IMR-90 (cell line): ENCODE results near the gene MAP2K5. TPM values are rescaled to one million over a fixed set of nuclear protein-coding genes. Genes with fewer than 3 reads are reported as not detected.

ENCODE experiments used
- ATAC-seq: fragments of 200-7000 bp; cut with Tn5 transposase; 2 replicates; pipeline ENCODE4 v1.9.1; 2020; ENCODE audit warnings: low read depth, mild to moderate bottlenecking, moderate library complexity
- BruUV-seq: library from RNA; stranded (reverse); fragments of 400-500 nt; replicated peaks from 2 replicates; lab custom pipeline; 2021; lab: Mats Ljungman, UMichigan
- CTCF ChIA-PET: fragments of 300-600 bp; formaldehyde crosslinking; extraction: SDS; loops from one replicate; lab custom pipeline; 2021; ENCODE audit warnings: antibody characterized with exemption; lab: Yijun Ruan, JAX
- POLR2A ChIA-PET: fragments of 300-600 bp; sonication (Branson Sonifier 250); formaldehyde crosslinking; loops from one replicate; lab custom pipeline; 2022; ENCODE audit warnings: antibody characterized with exemption; ENCODE audit not compliant: unreplicated experiment; lab: Charles Lee
- DNase-seq: peaks from one replicate; pipeline ENCODE4 v3.0.0; 2013
- H2AFZ ChIP-seq: replicated peaks from 2 replicates; pipeline ENCODE3; 2013; ENCODE audit warnings: low read length, mild to moderate bottlenecking; ENCODE audit not compliant: poor library complexity
- H2AK5ac ChIP-seq: 2 replicates; pipeline ENCODE4 v1.6.1; 2013; ENCODE audit warnings: low read depth, low read length, inconsistent platforms
- H2AK9ac ChIP-seq: replicated peaks from 2 replicates; pipeline ENCODE3; 2013; ENCODE audit warnings: mild to moderate bottlenecking, low read depth, low read length, moderate library complexity; ENCODE audit not compliant: poor library complexity
- H2BK120ac ChIP-seq: 2 replicates; pipeline ENCODE4 v1.6.1; 2013; ENCODE audit warnings: low read depth, low read length, inconsistent platforms
- H2BK15ac ChIP-seq: 3 replicates; pipeline ENCODE4 v1.6.1; 2013; ENCODE audit warnings: low read depth, low read length, inconsistent platforms
- H2BK20ac ChIP-seq: 2 replicates; pipeline ENCODE4 v1.6.1; 2013; ENCODE audit warnings: low read depth, mild to moderate bottlenecking, inconsistent platforms, low read length, moderate library complexity
- H2BK5ac ChIP-seq: 2 replicates; pipeline ENCODE4 v1.6.1; 2013; ENCODE audit warnings: mild to moderate bottlenecking, low read depth, low read length, inconsistent platforms; ENCODE audit not compliant: poor library complexity, severe bottlenecking
- H3K14ac ChIP-seq: replicated peaks from 2 replicates; pipeline ENCODE4 v1.6.1; 2013; ENCODE audit warnings: low read depth, low read length, inconsistent platforms
- H3K18ac ChIP-seq: 2 replicates; pipeline ENCODE4 v1.6.1; 2013; ENCODE audit warnings: low read depth, low read length, control low read depth
- H3K23ac ChIP-seq: 2 replicates; pipeline ENCODE4 v1.6.1; 2013; ENCODE audit warnings: low read depth, low read length, inconsistent platforms
- H3K27ac ChIP-seq: 2 replicates; pipeline ENCODE4 v1.5.1; 2013; ENCODE audit warnings: mild to moderate bottlenecking, control low read depth, low read length; ENCODE audit not compliant: insufficient read depth
- H3K27me3 ChIP-seq: 2 replicates; pipeline ENCODE4 v1.6.1; 2013; ENCODE audit warnings: low read length; ENCODE audit not compliant: control insufficient read depth, insufficient read depth
- H3K36me3 ChIP-seq: 2 replicates; pipeline ENCODE4 v1.6.1; 2013; ENCODE audit warnings: low read length, mixed read lengths; ENCODE audit not compliant: control insufficient read depth, insufficient read depth
- H3K4ac ChIP-seq: 2 replicates; pipeline ENCODE4 v1.6.1; 2013; ENCODE audit warnings: low read depth, low read length, inconsistent platforms
- H3K4me1 ChIP-seq: 2 replicates; pipeline ENCODE4 v1.6.1; 2013; ENCODE audit warnings: low read length, mixed read lengths; ENCODE audit not compliant: control insufficient read depth, insufficient read depth
- H3K4me2 ChIP-seq: 2 replicates; pipeline ENCODE4 v1.6.1; 2013; ENCODE audit warnings: low read depth, mild to moderate bottlenecking, control low read depth, low read length, moderate library complexity
- H3K4me3 ChIP-seq: 2 replicates; pipeline ENCODE4 v1.5.1; 2013; ENCODE audit warnings: low read depth, mild to moderate bottlenecking, control low read depth, low read length, moderate library complexity; ENCODE audit not compliant: insufficient read depth
- H3K56ac ChIP-seq: 2 replicates; pipeline ENCODE4 v1.6.1; 2013; ENCODE audit warnings: low read length, inconsistent platforms; ENCODE audit not compliant: insufficient read depth; ENCODE audit errors: extremely low read depth
- H3K79me1 ChIP-seq, 2 experiments: 2 replicates each; pipeline ENCODE4 v1.6.1; 2013; ENCODE audit warnings: low read length in 2 of 2, inconsistent platforms in 1 of 2, low read depth in 1 of 2
- H3K9ac ChIP-seq: 2 replicates; pipeline ENCODE4 v1.6.1; 2013; ENCODE audit warnings: low read depth, low read length, control low read depth
- H3K9me1 ChIP-seq: 2 replicates; pipeline ENCODE4 v1.6.1; 2013; ENCODE audit warnings: low read length, inconsistent platforms; ENCODE audit not compliant: insufficient read depth
- H3K9me3 ChIP-seq: 2 replicates; pipeline ENCODE4 v1.6.1; 2013; ENCODE audit warnings: low read length; ENCODE audit not compliant: control insufficient read depth, insufficient read depth
- H4K20me1 ChIP-seq: 2 replicates; pipeline ENCODE4 v1.6.1; 2013; ENCODE audit warnings: low read length, inconsistent platforms; ENCODE audit not compliant: insufficient read depth
- H4K5ac ChIP-seq: 2 replicates; pipeline ENCODE4 v1.6.1; 2013; ENCODE audit warnings: mild to moderate bottlenecking, low read depth, low read length, control low read depth
- H4K8ac ChIP-seq, 2 experiments: 2 replicates each; pipeline ENCODE4 v1.6.1; 2013; ENCODE audit warnings: low read depth in 2 of 2, low read length in 2 of 2, control low read depth in 1 of 2, inconsistent platforms in 1 of 2
- H4K91ac ChIP-seq: 2 replicates; pipeline ENCODE4 v1.6.1; 2013; ENCODE audit warnings: low read depth, low read length, inconsistent platforms; ENCODE audit not compliant: insufficient read depth
- BHLHE40 ChIP-seq: fragments of 150-350 bp; IDR thresholded peaks from 2 replicates; pipeline ENCODE4 v1.6.1; 2016; ENCODE audit warnings: mild to moderate bottlenecking, low read depth, low read length
- CEBPB ChIP-seq: IDR thresholded peaks from 2 replicates; pipeline ENCODE4 v1.6.1; 2012; ENCODE audit warnings: low read depth, low read length, improper control_type of control experiment
- CHD1 ChIP-seq: IDR thresholded peaks from 2 replicates; pipeline ENCODE4 v1.6.1; 2012; ENCODE audit warnings: low read depth, low read length, improper control_type of control experiment
- MAFK ChIP-seq: IDR thresholded peaks from 2 replicates; pipeline ENCODE4 v1.6.1; 2012; ENCODE audit warnings: low read depth, low read length, improper control_type of control experiment
- MAZ ChIP-seq: IDR thresholded peaks from 2 replicates; pipeline ENCODE4 v1.6.1; 2012; ENCODE audit warnings: low read depth, mild to moderate bottlenecking, low read length, improper control_type of control experiment, moderate library complexity, borderline replicate concordance
- MXI1 ChIP-seq: IDR thresholded peaks from 2 replicates; pipeline ENCODE4 v1.6.1; 2012; ENCODE audit warnings: low read depth, mild to moderate bottlenecking, low read length, moderate library complexity, borderline replicate concordance
- NFE2L2 ChIP-seq: fragments of 150-350 bp; IDR thresholded peaks from 2 replicates; pipeline ENCODE4 v1.6.1; 2016; ENCODE audit warnings: low read depth, mild to moderate bottlenecking, low read length
- RAD21 ChIP-seq: IDR thresholded peaks from 2 replicates; pipeline ENCODE4 v1.6.1; 2012; ENCODE audit warnings: low read length, improper control_type of control experiment
- RCOR1 ChIP-seq: IDR thresholded peaks from 2 replicates; pipeline ENCODE4 v1.6.1; 2012; ENCODE audit warnings: mild to moderate bottlenecking, low read length, improper control_type of control experiment; ENCODE audit not compliant: insufficient replicate concordance
- SMC3 ChIP-seq: fragments of 150-350 bp; IDR thresholded peaks from 2 replicates; pipeline ENCODE4 v1.6.1; 2016; ENCODE audit warnings: low read depth, mild to moderate bottlenecking, antibody characterized with exemption, low read length, moderate library complexity
- WGBS, 2 experiments: methylation state at CpG; one replicate each; pipeline versions ENCODE4 v1.1.5 to v1.1.7; 2013; ENCODE audit warnings: missing lambda C conversion rate in 2 of 2; ENCODE audit not compliant: insufficient read length in 1 of 2; ENCODE audit errors: extremely low coverage in 2 of 2; 5-methylcytosine and 5-hydroxymethylcytosine counted together
- dilution Hi-C: fragments of 300-500 bp; cut with HindIII; formaldehyde crosslinking; loops from one replicate; pipeline ENCODE4 v1.14.3; 2018; ENCODE audit warnings: low sequenced_read_pairs; ENCODE audit not compliant: unreplicated experiment
- in situ Hi-C: fragments of 300-500 bp; cut with MboI; formaldehyde crosslinking; loops from 3 replicates; pipeline ENCODE4 v1.14.3; 2019; ENCODE audit warnings: low sequenced_read_pairs, inconsistent platforms, mixed read lengths
- intact Hi-C: fragments of 100-400 bp; cut with micrococcal nuclease; formaldehyde crosslinking; loops from 2 replicates; pipeline ENCODE4 v1.10.0; 2022
- polyA plus RNA-seq, 3 experiments: library from polyadenylated mRNA; depleted of rRNA; stranded (reverse); fragments of >200 nt; gene quantifications; 2 replicates each; pipeline ENCODE4 v1.2.3, GENCODE V29; 2012; ENCODE audit warnings: low replicate concordance in 1 of 3
- total RNA-seq: library from RNA; depleted of rRNA; stranded (reverse); fragments of >200 nt; gene quantifications from 2 replicates; pipeline ENCODE4 v1.2.3, GENCODE V29; 2012
- TF ChIP-seq, protein P1 (sequence below): conservative IDR thresholded peaks from 2 replicates; pipeline ENCODE4 v1.5.1; 2012; ENCODE audit warnings: mild to moderate bottlenecking, low read depth, low read length, improper control_type of control experiment
- TF ChIP-seq, protein P2 (sequence below): fragments of 150-350 bp; IDR thresholded peaks from 2 replicates; pipeline ENCODE4 v1.6.1; 2016; ENCODE audit warnings: low read depth, mild to moderate bottlenecking, low read length, moderate library complexity, borderline replicate concordance
- TF ChIP-seq, protein P3 (sequence below): fragments of 150-350 bp; IDR thresholded peaks from 2 replicates; pipeline ENCODE4 v1.6.1; 2017; ENCODE audit warnings: mild to moderate bottlenecking, antibody characterized with exemption, low read length, low read depth

Gene MAP2K5
- total and polyA plus RNA-seq, 2 of the 4 experiments (the other 2 are of a cell fraction) = 1.6 to 6.1 TPM

DNA sequence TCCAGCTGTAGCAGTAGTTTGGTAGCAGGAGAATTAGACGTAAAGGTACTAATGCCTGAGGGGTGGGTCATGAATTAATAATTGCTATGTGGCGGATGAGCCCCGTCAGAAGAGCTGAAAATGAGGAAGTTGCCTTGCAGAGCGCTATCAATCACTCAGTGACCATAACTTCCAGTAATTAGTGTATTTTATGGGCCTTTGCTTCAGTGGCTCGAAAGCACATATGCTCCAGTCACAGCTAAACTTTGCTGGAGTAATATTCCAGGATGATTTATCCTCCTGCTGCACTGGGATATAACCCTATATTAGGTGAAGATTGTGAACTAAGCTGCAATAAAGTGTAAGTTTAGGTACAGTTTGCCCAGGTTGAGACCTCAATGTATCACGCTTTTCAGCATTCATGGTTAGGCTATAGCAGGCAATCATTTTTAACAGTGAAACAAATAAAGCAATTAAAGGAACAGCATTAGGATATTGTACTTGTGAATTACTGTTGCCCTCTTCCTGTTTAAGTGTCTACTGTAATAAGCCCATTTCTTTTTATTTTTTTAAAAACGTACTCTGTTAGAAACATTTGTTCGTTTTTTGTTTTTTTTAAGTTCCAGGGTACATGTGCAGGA is 178.2 kb downstream of the MAP2K5 start:
- Histone ChIP-seq H3K14ac (no peak overlapping the region), H2BK15ac (no peak overlapping the region), H3K9ac (no peak overlapping the region), H3K9me3 (no peaks in the 10 kb centered on the region), H3K56ac (no peak overlapping the region), H2BK120ac (no peak overlapping the region), H4K8ac (no peak overlapping the region), H3K18ac (no peak overlapping the region), H3K4ac (no peak overlapping the region), H4K20me1 (no peaks in the 10 kb centered on the region), H4K91ac (no peak overlapping the region), H3K23ac (no peak overlapping the region), H2AFZ (no peak overlapping the region), H2AK9ac (no peak overlapping the region), H4K5ac (no peak overlapping the region), H2BK20ac (no peak overlapping the region), H2BK5ac (no peak overlapping the region), H2AK5ac (no peak overlapping the region), H3K27me3 (no peaks in the 10 kb centered on the region), H3K4me3 (no peak overlapping the region), H3K79me1 (no peaks in the 10 kb centered on the region), H3K9me1 (no peaks in the 10 kb centered on the region), H3K27ac (no peak overlapping the region), H3K4me1 (no peaks in the 10 kb centered on the region), H3K36me3 (no peaks in the 10 kb centered on the region), H3K4me2 (no peak overlapping the region)
- no peak for DNase-seq
- WGBS, 2 experiments = no CpG with 5 or more reads among the region's 8 CpGs
- dilution Hi-C loops = no loop called here
- intact Hi-C loops = no loop called here
- CTCF ChIA-PET = no interaction called here
- in situ Hi-C loops = no loop called here
- BruUV-seq = no TSS peak
- ATAC-seq = no peak
- POLR2A ChIA-PET = no interaction called here
- TF ChIP-seq, protein P1, sequence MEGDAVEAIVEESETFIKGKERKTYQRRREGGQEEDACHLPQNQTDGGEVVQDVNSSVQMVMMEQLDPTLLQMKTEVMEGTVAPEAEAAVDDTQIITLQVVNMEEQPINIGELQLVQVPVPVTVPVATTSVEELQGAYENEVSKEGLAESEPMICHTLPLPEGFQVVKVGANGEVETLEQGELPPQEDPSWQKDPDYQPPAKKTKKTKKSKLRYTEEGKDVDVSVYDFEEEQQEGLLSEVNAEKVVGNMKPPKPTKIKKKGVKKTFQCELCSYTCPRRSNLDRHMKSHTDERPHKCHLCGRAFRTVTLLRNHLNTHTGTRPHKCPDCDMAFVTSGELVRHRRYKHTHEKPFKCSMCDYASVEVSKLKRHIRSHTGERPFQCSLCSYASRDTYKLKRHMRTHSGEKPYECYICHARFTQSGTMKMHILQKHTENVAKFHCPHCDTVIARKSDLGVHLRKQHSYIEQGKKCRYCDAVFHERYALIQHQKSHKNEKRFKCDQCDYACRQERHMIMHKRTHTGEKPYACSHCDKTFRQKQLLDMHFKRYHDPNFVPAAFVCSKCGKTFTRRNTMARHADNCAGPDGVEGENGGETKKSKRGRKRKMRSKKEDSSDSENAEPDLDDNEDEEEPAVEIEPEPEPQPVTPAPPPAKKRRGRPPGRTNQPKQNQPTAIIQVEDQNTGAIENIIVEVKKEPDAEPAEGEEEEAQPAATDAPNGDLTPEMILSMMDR = no peak
- TF ChIP-seq NFE2L2 (no peak), BHLHE40 (no peak), CHD1 (no peak), CEBPB (no peak), SMC3 (no peak), MXI1 (no peak), RAD21 (no peak), MAFK (no peak), RCOR1 (no peak), MAZ (no peak)
- TF ChIP-seq, protein P2, sequence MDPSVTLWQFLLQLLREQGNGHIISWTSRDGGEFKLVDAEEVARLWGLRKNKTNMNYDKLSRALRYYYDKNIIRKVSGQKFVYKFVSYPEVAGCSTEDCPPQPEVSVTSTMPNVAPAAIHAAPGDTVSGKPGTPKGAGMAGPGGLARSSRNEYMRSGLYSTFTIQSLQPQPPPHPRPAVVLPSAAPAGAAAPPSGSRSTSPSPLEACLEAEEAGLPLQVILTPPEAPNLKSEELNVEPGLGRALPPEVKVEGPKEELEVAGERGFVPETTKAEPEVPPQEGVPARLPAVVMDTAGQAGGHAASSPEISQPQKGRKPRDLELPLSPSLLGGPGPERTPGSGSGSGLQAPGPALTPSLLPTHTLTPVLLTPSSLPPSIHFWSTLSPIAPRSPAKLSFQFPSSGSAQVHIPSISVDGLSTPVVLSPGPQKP = no peak
- TF ChIP-seq, protein P3, sequence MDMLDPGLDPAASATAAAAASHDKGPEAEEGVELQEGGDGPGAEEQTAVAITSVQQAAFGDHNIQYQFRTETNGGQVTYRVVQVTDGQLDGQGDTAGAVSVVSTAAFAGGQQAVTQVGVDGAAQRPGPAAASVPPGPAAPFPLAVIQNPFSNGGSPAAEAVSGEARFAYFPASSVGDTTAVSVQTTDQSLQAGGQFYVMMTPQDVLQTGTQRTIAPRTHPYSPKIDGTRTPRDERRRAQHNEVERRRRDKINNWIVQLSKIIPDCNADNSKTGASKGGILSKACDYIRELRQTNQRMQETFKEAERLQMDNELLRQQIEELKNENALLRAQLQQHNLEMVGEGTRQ = no peak
